HL-60 (cell line): ENCODE results near the gene FHIT.

ENCODE experiments used
- DNase-seq, 2 experiments: peaks; one replicate each; pipeline ENCODE4 v3.0.0-alpha.2; 2010 to 2020; ENCODE audit warnings: low read depth in 1 of 2, low spot score in 1 of 2
- H3K27ac ChIP-seq: fragments of 250-450 bp; sonication (Bioruptor Pico); replicated peaks from 2 replicates; pipeline ENCODE4 v1.5.1; 2020; ENCODE audit warnings: mild to moderate bottlenecking, moderate library complexity
- H3K27me3 ChIP-seq: fragments of 250-450 bp; sonication (Bioruptor Pico); 2 replicates; pipeline ENCODE4 v1.5.1; 2021; ENCODE audit warnings: mild to moderate bottlenecking, moderate library complexity; ENCODE audit not compliant: insufficient read depth, poor library complexity, severe bottlenecking
- H3K4me3 ChIP-seq: replicated peaks from 2 replicates; pipeline ENCODE4 v1.5.1; 2011; ENCODE audit warnings: mild to moderate bottlenecking, control low read depth, low read length; ENCODE audit not compliant: insufficient read depth
- GABPA ChIP-seq: IDR thresholded peaks from 2 replicates; pipeline ENCODE4 v1.6.1; 2012; ENCODE audit warnings: low read depth
- POLR2AphosphoS5 ChIP-seq: IDR thresholded peaks from 2 replicates; pipeline ENCODE4 v1.6.1; 2012; ENCODE audit warnings: low read depth
- SPI1 ChIP-seq: IDR thresholded peaks from 2 replicates; pipeline ENCODE4 v1.6.1; 2012; ENCODE audit warnings: low read depth, mild to moderate bottlenecking, borderline replicate concordance
- TF ChIP-seq, protein P1 (sequence below): IDR thresholded peaks from one replicate; pipeline ENCODE4 v1.5.1; 2011; ENCODE audit warnings: low read length, control low read depth, inconsistent platforms; ENCODE audit not compliant: insufficient read depth
- TF ChIP-seq, protein P2 (sequence below): IDR thresholded peaks from 2 replicates; pipeline ENCODE4 v1.6.1; 2012; ENCODE audit warnings: low read depth; ENCODE audit not compliant: insufficient replicate concordance

The FHIT gene

DNA sequence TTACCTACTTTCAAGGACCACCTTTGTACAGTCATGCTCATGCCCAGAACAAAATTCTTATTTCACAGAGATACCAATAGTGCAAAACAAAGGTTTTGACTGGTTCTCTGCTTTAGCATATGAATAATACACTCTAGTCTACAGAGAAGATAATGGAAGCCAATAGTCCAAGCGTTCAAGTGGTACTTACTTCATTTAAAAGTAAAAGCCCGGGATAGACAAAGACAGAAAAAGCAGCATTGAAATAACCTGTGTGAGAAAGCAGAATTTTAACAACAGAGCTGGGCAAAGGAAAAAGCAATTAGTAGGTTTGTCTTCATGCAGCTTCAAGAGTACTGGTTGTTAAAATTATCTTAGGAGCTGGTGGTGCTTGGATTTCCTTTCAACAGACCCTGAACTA is 848.3 kb downstream of the FHIT start:
- TF ChIP-seq POLR2AphosphoS5 (no peak), SPI1 (no peak), GABPA (no peak)
- TF ChIP-seq, protein P1, sequence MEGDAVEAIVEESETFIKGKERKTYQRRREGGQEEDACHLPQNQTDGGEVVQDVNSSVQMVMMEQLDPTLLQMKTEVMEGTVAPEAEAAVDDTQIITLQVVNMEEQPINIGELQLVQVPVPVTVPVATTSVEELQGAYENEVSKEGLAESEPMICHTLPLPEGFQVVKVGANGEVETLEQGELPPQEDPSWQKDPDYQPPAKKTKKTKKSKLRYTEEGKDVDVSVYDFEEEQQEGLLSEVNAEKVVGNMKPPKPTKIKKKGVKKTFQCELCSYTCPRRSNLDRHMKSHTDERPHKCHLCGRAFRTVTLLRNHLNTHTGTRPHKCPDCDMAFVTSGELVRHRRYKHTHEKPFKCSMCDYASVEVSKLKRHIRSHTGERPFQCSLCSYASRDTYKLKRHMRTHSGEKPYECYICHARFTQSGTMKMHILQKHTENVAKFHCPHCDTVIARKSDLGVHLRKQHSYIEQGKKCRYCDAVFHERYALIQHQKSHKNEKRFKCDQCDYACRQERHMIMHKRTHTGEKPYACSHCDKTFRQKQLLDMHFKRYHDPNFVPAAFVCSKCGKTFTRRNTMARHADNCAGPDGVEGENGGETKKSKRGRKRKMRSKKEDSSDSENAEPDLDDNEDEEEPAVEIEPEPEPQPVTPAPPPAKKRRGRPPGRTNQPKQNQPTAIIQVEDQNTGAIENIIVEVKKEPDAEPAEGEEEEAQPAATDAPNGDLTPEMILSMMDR, result no peak
- TF ChIP-seq, protein P2, sequence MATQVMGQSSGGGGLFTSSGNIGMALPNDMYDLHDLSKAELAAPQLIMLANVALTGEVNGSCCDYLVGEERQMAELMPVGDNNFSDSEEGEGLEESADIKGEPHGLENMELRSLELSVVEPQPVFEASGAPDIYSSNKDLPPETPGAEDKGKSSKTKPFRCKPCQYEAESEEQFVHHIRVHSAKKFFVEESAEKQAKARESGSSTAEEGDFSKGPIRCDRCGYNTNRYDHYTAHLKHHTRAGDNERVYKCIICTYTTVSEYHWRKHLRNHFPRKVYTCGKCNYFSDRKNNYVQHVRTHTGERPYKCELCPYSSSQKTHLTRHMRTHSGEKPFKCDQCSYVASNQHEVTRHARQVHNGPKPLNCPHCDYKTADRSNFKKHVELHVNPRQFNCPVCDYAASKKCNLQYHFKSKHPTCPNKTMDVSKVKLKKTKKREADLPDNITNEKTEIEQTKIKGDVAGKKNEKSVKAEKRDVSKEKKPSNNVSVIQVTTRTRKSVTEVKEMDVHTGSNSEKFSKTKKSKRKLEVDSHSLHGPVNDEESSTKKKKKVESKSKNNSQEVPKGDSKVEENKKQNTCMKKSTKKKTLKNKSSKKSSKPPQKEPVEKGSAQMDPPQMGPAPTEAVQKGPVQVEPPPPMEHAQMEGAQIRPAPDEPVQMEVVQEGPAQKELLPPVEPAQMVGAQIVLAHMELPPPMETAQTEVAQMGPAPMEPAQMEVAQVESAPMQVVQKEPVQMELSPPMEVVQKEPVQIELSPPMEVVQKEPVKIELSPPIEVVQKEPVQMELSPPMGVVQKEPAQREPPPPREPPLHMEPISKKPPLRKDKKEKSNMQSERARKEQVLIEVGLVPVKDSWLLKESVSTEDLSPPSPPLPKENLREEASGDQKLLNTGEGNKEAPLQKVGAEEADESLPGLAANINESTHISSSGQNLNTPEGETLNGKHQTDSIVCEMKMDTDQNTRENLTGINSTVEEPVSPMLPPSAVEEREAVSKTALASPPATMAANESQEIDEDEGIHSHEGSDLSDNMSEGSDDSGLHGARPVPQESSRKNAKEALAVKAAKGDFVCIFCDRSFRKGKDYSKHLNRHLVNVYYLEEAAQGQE, result no peak
- Histone ChIP-seq H3K27me3 (no peaks in the 10 kb centered on the region), H3K4me3 (no peak overlapping the region), H3K27ac (no peak overlapping the region)
- DNase-seq, result no peak

DNA sequence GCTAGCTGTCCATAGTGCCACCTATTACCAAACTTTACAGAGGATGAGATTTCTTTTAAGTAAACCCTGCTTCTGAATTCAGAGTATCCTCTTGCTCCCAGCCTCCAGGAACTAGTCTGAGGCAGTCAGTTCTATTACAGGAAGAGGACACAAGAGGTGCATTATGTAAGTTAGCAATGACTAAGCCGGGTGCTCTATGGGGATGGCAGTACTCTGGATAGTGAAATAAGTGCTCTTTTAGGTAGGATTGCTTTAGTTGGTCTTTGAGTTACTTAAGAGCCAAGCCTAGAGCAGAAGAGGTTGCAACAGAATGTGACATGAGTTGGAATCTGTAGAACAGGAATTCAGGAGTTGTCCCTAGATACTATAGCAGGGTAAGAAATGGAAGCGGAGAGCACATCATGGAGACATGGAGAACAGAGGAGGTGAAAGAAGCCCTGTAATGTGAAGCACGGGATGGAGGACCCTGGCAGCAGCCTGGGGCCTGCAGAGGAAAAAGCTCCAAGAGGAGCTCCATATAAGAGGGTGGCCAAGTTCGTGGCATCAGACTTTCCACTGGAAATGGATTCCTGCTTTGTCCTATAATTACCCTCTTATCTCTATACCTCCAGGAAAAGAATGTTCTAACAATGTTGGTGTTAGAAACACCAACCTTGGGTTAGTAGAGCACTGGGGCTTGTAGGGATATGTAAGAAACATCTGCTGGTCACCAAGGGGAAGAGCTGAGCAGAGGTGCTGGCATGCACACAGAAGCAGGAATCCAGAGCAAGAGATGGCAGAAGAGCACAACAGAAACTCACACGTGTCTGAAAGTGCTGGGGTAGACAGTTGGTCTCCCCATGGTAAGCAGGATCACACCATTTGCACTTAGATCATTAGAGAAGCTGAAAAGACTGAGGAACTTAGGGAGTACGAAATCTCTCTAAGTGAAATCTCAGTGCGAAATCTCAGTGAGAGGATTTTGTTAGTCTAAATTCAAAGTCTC is 851.1 kb downstream of the FHIT start:
- no peaks in the 10 kb centered on the region for H3K27me3 ChIP-seq
- H3K27ac ChIP-seq, result no peak overlapping the region
- no peak overlapping the region for H3K4me3 ChIP-seq
- TF ChIP-seq, protein P1, result no peak
- TF ChIP-seq GABPA (no peak), SPI1 (no peak), POLR2AphosphoS5 (no peak)
- TF ChIP-seq, protein P2, result no peak
- peak; percentile 23 to 72 for DNase-seq

DNA sequence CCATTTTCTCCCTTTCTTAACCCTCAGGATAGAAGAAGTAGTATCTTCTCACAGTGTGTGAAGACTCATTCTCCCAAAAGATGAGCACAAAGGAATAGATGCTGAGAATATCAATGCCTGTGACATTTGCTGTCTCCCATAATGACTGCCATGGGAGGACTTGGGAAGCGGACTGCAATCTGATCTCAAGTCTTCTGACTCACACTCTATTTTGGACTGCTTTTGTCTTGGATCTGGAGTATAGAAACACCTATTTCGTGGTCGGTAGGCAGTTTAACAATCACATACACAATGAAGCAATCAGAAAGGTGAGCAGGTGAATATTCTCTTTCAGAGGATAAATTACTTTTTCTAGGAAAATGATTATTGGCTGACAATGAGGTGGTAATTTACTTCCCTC is 852.0 kb downstream of the FHIT start:
- DNase-seq, result no peak
- H3K4me3 ChIP-seq, result no peak overlapping the region
- TF ChIP-seq SPI1 (no peak), GABPA (no peak), POLR2AphosphoS5 (no peak)
- TF ChIP-seq, protein P2, result no peak
- TF ChIP-seq, protein P1, result no peak
- no peak overlapping the region for H3K27ac ChIP-seq
- H3K27me3 ChIP-seq, result no peaks in the 10 kb centered on the region
